K562 (cell line): ENCODE results near the gene LHPP. TPM values are rescaled to one million over a fixed set of nuclear protein-coding genes. Genes with fewer than 3 reads are reported as not detected.

Experiments
- ATAC-seq: fragments of 200-7000 bp; cut with Tn5 transposase; 3 replicates; pipeline ENCODE4 v1.9.1; 2020; ENCODE audit warnings: moderate library complexity
- BruUV-seq: library from RNA; stranded (reverse); fragments of 400-500 nt; replicated peaks from 2 replicates; lab custom pipeline; 2021; lab: Mats Ljungman, UMichigan
- CTCF ChIA-PET: fragments of 300-600 bp; formaldehyde crosslinking; extraction: SDS; loops from one replicate; lab custom pipeline; 2021; ENCODE audit warnings: low intra/inter-chr PET ratio; lab: Yijun Ruan, JAX
- POLR2A ChIA-PET: fragments of 300-600, 350-650 bp; sonication (Branson Sonifier 250); formaldehyde crosslinking; extraction: SDS; loops from one replicate; lab custom pipeline; 2021; ENCODE audit warnings: antibody characterized with exemption, inconsistent platforms; lab: Yijun Ruan, JAX
- DNase-seq, 4 experiments: peaks; one replicate each; pipeline versions ENCODE4 v3.0.0 to v3.0.0-alpha.2; 2011 to 2018; ENCODE audit warnings: low spot score in 3 of 4, mixed read lengths in 3 of 4; ENCODE audit errors: extremely low read depth in 1 of 4
- FAIRE-seq: peaks from 2 replicates; lab custom pipeline; 2011; peaks lifted over from hg19 to GRCh38; lab: Jason Lieb, UNC
- H2AFZ ChIP-seq: 2 replicates; pipeline ENCODE4 v1.6.0; 2011; ENCODE audit warnings: low read depth, low read length, control low read depth, inconsistent platforms
- H3K27ac ChIP-seq: fragments of 200-600 bp; 3 replicates; pipeline ENCODE4 v1.8.0; 2011; ENCODE audit warnings: low read depth, mild to moderate bottlenecking, control low read depth, inconsistent platforms, low read length, moderate library complexity, mixed read lengths; ENCODE audit errors: extremely low read depth
- H3K27me3 ChIP-seq, 2 experiments: fragments of 300-600 bp in 1 of 2; 2 replicates in 1 of 2; 3 replicates in 1 of 2; pipeline versions ENCODE4 v1.6.0 to v1.8.0; 2011; ENCODE audit warnings: inconsistent platforms in 2 of 2, low read length in 2 of 2, mild to moderate bottlenecking in 1 of 2, mixed read lengths in 1 of 2, moderate library complexity in 1 of 2; ENCODE audit not compliant: control insufficient read depth in 2 of 2, insufficient read depth in 2 of 2
- H3K36me3 ChIP-seq: fragments of 300-600 bp; 3 replicates; pipeline ENCODE4 v1.8.0; 2011; ENCODE audit warnings: mild to moderate bottlenecking, low read length, inconsistent platforms; ENCODE audit not compliant: control insufficient read depth, insufficient read depth
- H3K4me1 ChIP-seq, 2 experiments: fragments of 200-600 bp in 1 of 2; replicated peaks in 1 of 2; 2 replicates in 1 of 2; 3 replicates in 1 of 2; pipeline versions ENCODE4 v1.5.1 to v1.8.0; 2011; ENCODE audit warnings: inconsistent platforms in 2 of 2, low read length in 2 of 2, mild to moderate bottlenecking in 1 of 2, mixed read lengths in 1 of 2, moderate library complexity in 1 of 2; ENCODE audit not compliant: control insufficient read depth in 2 of 2, insufficient read depth in 2 of 2
- H3K4me2 ChIP-seq: 2 replicates; pipeline ENCODE4 v1.6.1; 2011; ENCODE audit warnings: low read length, control low read depth, inconsistent platforms, mixed read lengths; ENCODE audit not compliant: insufficient read depth
- H3K4me3 ChIP-seq: fragments of 200-600 bp; sonication (generic), shearing (Covaris generic); 2 replicates; pipeline ENCODE4 v1.5.1; 2016; ENCODE audit warnings: control low read depth, inconsistent platforms
- H3K79me2 ChIP-seq: fragments of 200-600 bp; 3 replicates; pipeline ENCODE4 v1.8.0; 2011; ENCODE audit warnings: low read length, inconsistent platforms; ENCODE audit not compliant: control insufficient read depth, insufficient read depth
- H3K9ac ChIP-seq, 2 experiments: 2 replicates each; pipeline versions ENCODE4 v1.6.0 to v1.6.1; 2011; ENCODE audit warnings: low read depth in 2 of 2, low read length in 2 of 2, control low read depth in 1 of 2, inconsistent platforms in 1 of 2, mild to moderate bottlenecking in 1 of 2, mixed read lengths in 1 of 2; ENCODE audit not compliant: insufficient read depth in 1 of 2
- H3K9me1 ChIP-seq: one replicate; pipeline ENCODE4 v1.6.0; 2011; ENCODE audit warnings: inconsistent platforms, mild to moderate bottlenecking, low read length, moderate library complexity; ENCODE audit not compliant: control insufficient read depth, insufficient read depth
- H3K9me3 ChIP-seq: replicated peaks from 2 replicates; pipeline ENCODE4 v1.5.1; 2011; ENCODE audit warnings: low read depth, low read length, inconsistent platforms; ENCODE audit not compliant: control insufficient read depth, insufficient read depth
- H4K20me1 ChIP-seq: replicated peaks from 2 replicates; pipeline ENCODE4 v1.6.1; 2011; ENCODE audit warnings: low read length, inconsistent platforms, mixed read lengths; ENCODE audit not compliant: control insufficient read depth, insufficient read depth
- BRF1 ChIP-seq: IDR thresholded peaks from 3 replicates; pipeline ENCODE4 v1.6.1; 2011; ENCODE audit warnings: borderline replicate concordance, mild to moderate bottlenecking; ENCODE audit not compliant: insufficient read length; ENCODE audit errors: extremely low read depth
- COPS2 ChIP-seq: fragments of 450-650 bp; conservative IDR thresholded peaks from 2 replicates; pipeline ENCODE4 v1.6.1; 2016; ENCODE audit warnings: mild to moderate bottlenecking, moderate library complexity
- EHMT2 ChIP-seq: fragments of 450-650 bp; IDR thresholded peaks from 2 replicates; pipeline ENCODE4 v1.6.1; 2018; ENCODE audit warnings: antibody characterized with exemption
- FOXK2 ChIP-seq, 2 experiments: fragments of 450-650 bp; IDR thresholded peaks in 1 of 2; conservative IDR thresholded peaks in 1 of 2; 2 replicates each; pipeline ENCODE4 v1.6.1; 2016; ENCODE audit warnings: low read depth in 2 of 2, mild to moderate bottlenecking in 1 of 2
- LCOR ChIP-seq: sonication (generic); formaldehyde crosslinking; IDR thresholded peaks from 2 replicates; pipeline ENCODE4 v1.8.0; 2022; ENCODE audit warnings: mild to moderate bottlenecking, missing genetic modification reagents
- MTA2 ChIP-seq: fragments of 450-650 bp; IDR thresholded peaks from 2 replicates; pipeline ENCODE4 v1.6.1; 2016; ENCODE audit warnings: low read depth
- NCOA6 ChIP-seq: fragments of 450-650 bp; IDR thresholded peaks from 2 replicates; pipeline ENCODE4 v1.6.1; 2017; ENCODE audit warnings: mild to moderate bottlenecking
- POLR2A ChIP-seq: fragments of 450-650 bp; conservative IDR thresholded peaks from 2 replicates; pipeline ENCODE4 v1.6.1; 2016
- TAF15 ChIP-seq: fragments of 200-400 bp; formaldehyde crosslinking; IDR thresholded peaks from 2 replicates; pipeline ENCODE4 v1.6.1; 2017; ENCODE audit warnings: mild to moderate bottlenecking, low read depth, low read length, moderate library complexity
- TBP ChIP-seq: optimal IDR thresholded peaks from 2 replicates; pipeline ENCODE3; 2011; ENCODE audit warnings: low read depth, low read length, improper control_type of control experiment
- TCF7L2 ChIP-seq: fragments of 150-350 bp; IDR thresholded peaks from 2 replicates; pipeline ENCODE4 v1.6.1; 2016; ENCODE audit warnings: low read depth, mild to moderate bottlenecking, low read length, moderate library complexity
- U2AF1 ChIP-seq: fragments of 200-400 bp; formaldehyde crosslinking; optimal IDR thresholded peaks from 2 replicates; pipeline ENCODE3; 2017; ENCODE audit warnings: mild to moderate bottlenecking, low read depth, low read length, moderate library complexity
- ZFPM2 ChIP-seq: fragments of 250-450 bp; sonication (Bioruptor Pico); IDR thresholded peaks from 2 replicates; pipeline ENCODE4 v1.5.1; 2022; ENCODE audit warnings: mild to moderate bottlenecking
- ZNF316 ChIP-seq: fragments of 450-650 bp; IDR thresholded peaks from 2 replicates; pipeline ENCODE4 v1.6.1; 2016
- ZNF75A ChIP-seq: fragments of 450-650 bp; formaldehyde crosslinking; IDR thresholded peaks from 2 replicates; pipeline ENCODE4 v1.4.0; 2020; ENCODE audit warnings: mild to moderate bottlenecking
- ZZZ3 ChIP-seq: fragments of 450-650 bp; IDR thresholded peaks from 2 replicates; pipeline ENCODE4 v1.6.1; 2016; ENCODE audit warnings: antibody characterized with exemption, mild to moderate bottlenecking, moderate library complexity
- WGBS: fragments of 100-300 bp; shearing (Covaris generic); methylation state at CpG from one replicate; pipeline ENCODE4 v1.1.6; 2016; ENCODE audit warnings: low coverage, mixed read lengths; ENCODE audit not compliant: insufficient coverage; ENCODE audit errors: missing lambda C conversion rate; 5-methylcytosine and 5-hydroxymethylcytosine counted together
- in situ Hi-C: fragments of 300-500 bp; cut with MboI; formaldehyde crosslinking; loops from 4 replicates; pipeline ENCODE4 v1.15.0; 2018; ENCODE audit warnings: inconsistent platforms, mixed read lengths
- intact Hi-C: fragments of 100-400 bp; cut with micrococcal nuclease; formaldehyde crosslinking; loops from 2 replicates; pipeline ENCODE4 v1.14.2; 2022
- polyA plus RNA-seq, 8 experiments: library from polyadenylated mRNA; depleted of rRNA in 4 of 8; stranded (reverse) in 5 of 8; unstranded in 3 of 8; fragments of >200 nt; fragmentation: Nextera tagmentation in 2 of 8; fragmentation: Illumina TruSeq in 1 of 8; extraction: Ambion mirVana in 2 of 8; extraction: Trizol in 1 of 8; gene quantifications; 2 replicates each; pipeline versions ENCODE4 v1.2.1 to v1.2.3, GENCODE V29; 2011 to 2014; ENCODE audit warnings: inconsistent platforms in 1 of 8, missing spikeins in 1 of 8
- total RNA-seq, 7 experiments: library from RNA; depleted of rRNA in 6 of 7; stranded (reverse); fragments of >200 nt in 6 of 7; fragmentation: Illumina TruSeq in 2 of 7; extraction: Trizol in 2 of 7; gene quantifications; 2 replicates each; pipeline versions ENCODE4 v1.2.1 to v1.2.3, GENCODE V29; 2011 to 2021; ENCODE audit warnings: low replicate concordance in 1 of 7

LHPP gene
- total and polyA plus RNA-seq, 9 of the 15 experiments (the other 6 are each of a cell fraction or from before 2014, with no cell fraction given): 0.34 to 7.4 (median 3.0) TPM

GRCh38 chr10:124515244-124515970, 53.8 kb downstream of the LHPP start:
- intact Hi-C loops: no loop called here
- Histone ChIP-seq H3K4me1 (peaks cover 0 to 9% of the 10 kb centered on the region in 2 experiments; a peak in 2 of 5 replicates), H3K36me3 (no peaks in the 10 kb centered on the region), H3K79me2 (no peaks in the 10 kb centered on the region), H3K9me1 (no peaks in the 10 kb centered on the region), H3K9ac (no peak overlapping the region), H2AFZ (no peak overlapping the region), H4K20me1 (no peaks in the 10 kb centered on the region), H3K4me2 (no peak overlapping the region), H3K4me3 (no peak overlapping the region), H3K9me3 (no peaks in the 10 kb centered on the region), H3K27ac (no peak overlapping the region), H3K27me3 (peaks cover 0 to 29% of the 10 kb centered on the region in 2 experiments; a peak in 3 of 5 replicates)
- FAIRE-seq: no peak
- in situ Hi-C loops: loop anchor here (25.0 kb wide), 1 partner anchor 503 kb away; no protein-coding TSS in a partner anchor
- BruUV-seq: no TSS peak
- no peak for DNase-seq
- TF ChIP-seq U2AF1 (no peak), TAF15 (no peak), ZFPM2 (CRISPR knock-in tag) (no peak), LCOR (CRISPR knock-in tag) (no peak), POLR2A (no peak), BRF1 (no peak), ZZZ3 (no peak), EHMT2 (no peak), TBP (no peak), ZNF75A (CRISPR knock-in tag) (no peak), TCF7L2 (no peak), NCOA6 (no peak), COPS2 (no peak), FOXK2 (conservative IDR thresholded peaks at IDR 0.05 in 1 of 2, IDR thresholded peaks at IDR 0.05 in 1 of 2; ENCODE audit: low read depth in 2 of 2) (no peak), ZNF316 (no peak), MTA2 (no peak)
- ChIA-PET POLR2A (interaction anchor here (0.6 kb wide), 1 partner anchor 61 kb away, joined by 3 read pairs; no protein-coding TSS in a partner anchor), CTCF (no interaction called here)
- ATAC-seq: no peak
- WGBS: 7% methylated on average over 10 of the region's 13 CpGs
